Lower leg skin (tissue), 4 donors: ENCODE results near the gene PMM2. TPM values are rescaled to one million over a fixed set of nuclear protein-coding genes. Genes with fewer than 3 reads are reported as not detected.
"Not testable (repeated sequence)": the region's sequence is repeated elsewhere in the genome, so short reads cannot be mapped to it uniquely, and the experiment has no call there.

Source experiments
- DNase-seq, 2 donors: peaks; one replicate each; pipeline ENCODE4 v3.0.0-alpha.2; 2019; ENCODE audit warnings: low spot score in 2 of 2
- H3K4me3 ChIP-seq: fragments of 200-600 bp; sonication (generic); 2 replicates; pipeline ENCODE4 v1.5.1; 2017; ENCODE audit warnings: mild to moderate bottlenecking, low read depth; ENCODE audit not compliant: poor library complexity, severe bottlenecking
- CTCF ChIP-seq, 3 donors: fragments of 450-650 bp; IDR thresholded peaks; one replicate each; pipeline ENCODE4 v1.5.1; 2016; ENCODE audit warnings: antibody characterized with exemption in 3 of 3, mild to moderate bottlenecking in 3 of 3, moderate library complexity in 2 of 3
- POLR2A ChIP-seq, 2 donors: fragments of 450-650 bp; IDR thresholded peaks; one replicate each; pipeline ENCODE4 v1.6.1; 2016 to 2017; ENCODE audit warnings: antibody characterized with exemption in 2 of 2, mild to moderate bottlenecking in 1 of 2, moderate library complexity in 1 of 2
- WGBS, 2 donors: methylation state at CpG; one replicate each; pipeline ENCODE4 v1.1.5; 2018; 5-methylcytosine and 5-hydroxymethylcytosine counted together
- intact Hi-C: fragments of 100-400 bp; cut with DNase I; formaldehyde crosslinking; loops from one replicate; pipeline ENCODE4 v1.15.0; 2023; ENCODE audit warnings: low total_unique reads
- total RNA-seq, 4 donors: library from RNA; depleted of rRNA; stranded (reverse); fragments of >200 nt; gene quantifications; one replicate each; pipeline ENCODE4 v1.1.0, GENCODE V29; 2016

PMM2 gene
- total RNA-seq: 10 to 100 TPM; 20.5 to 41.8 (median 26.8) TPM

DNA sequence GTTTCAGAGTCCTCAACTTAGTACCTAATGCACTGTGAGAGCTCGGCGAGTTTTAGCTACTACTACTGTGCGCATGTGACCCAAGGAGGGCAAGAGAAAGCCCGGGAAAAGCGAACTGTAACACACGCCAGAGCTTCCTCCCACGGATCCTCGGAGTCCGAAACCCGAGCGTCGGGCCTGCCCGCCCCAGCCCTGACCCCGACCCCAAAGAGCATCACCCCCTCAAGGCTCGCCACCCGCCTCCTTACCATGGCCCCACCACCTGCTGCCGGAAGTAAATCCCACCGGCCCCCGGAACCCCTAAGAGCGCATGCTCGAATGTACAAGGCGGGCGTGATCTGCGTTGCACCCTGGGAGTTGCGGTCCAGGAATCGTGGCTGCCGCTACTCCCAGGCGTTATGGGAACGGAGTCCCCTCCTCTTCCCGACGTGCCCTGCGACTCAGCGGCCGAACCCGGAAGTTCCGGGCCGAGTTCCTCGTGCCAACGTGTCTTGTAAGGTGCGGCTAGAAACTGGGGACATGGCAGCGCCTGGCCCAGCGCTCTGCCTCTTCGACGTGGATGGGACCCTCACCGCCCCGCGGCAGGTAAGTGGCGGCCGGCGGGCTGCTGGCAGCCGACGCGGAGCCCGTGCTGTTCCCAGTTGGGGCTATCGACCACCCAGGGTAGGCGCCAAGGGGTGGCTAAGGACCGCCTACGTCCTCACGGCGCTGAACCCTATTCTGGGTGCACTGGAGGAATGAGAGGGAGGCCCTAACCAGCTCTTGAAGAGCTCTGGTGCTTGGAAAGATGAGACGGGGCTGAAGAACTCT lies at the start of gene PMM2, which contains the start of gene TMEM186:
PMM2 (plus strand) TSS at position 476 of the 810 bp plus-strand sequence; CDS start at position 520, 44 bp downstream.
TMEM186 (minus strand) TSS at position 276 of the 810 bp plus-strand sequence; CDS start at position 251, 25 bp downstream.
- WGBS, 2 donors: 0 to 1% methylated on average over 36 to 50 of the region's 61 CpGs
- peak; percentile 96 to 99 for DNase-seq
- TF ChIP-seq CTCF (IDR thresholded peaks at IDR 0.05) (no peak), POLR2A (IDR thresholded peaks at IDR 0.05) (no peak)
- peak within 1 kb of the TSS; percentile 96 for H3K4me3 ChIP-seq
- intact Hi-C loops: no loop called here

- intact Hi-C loops, H3K4me3 ChIP-seq, DNase-seq: not testable (repeated sequence)
- whole genome bisulfite sequencing, 2 donors: 88% methylated on average over 9 of the region's 9 CpGs
Measured at GRCh38 chr16:8748944-8749343, 48.7 kb upstream of the PMM2 start.

- intact Hi-C loops: no loop called here
- DNase-seq: no peak
- no peak overlapping the region for H3K4me3 ChIP-seq
- TF ChIP-seq POLR2A (IDR thresholded peaks at IDR 0.05) (no peak), CTCF (IDR thresholded peaks at IDR 0.05) (no peak)
- 57% methylated on average over 14 of the region's 14 CpGs for WGBS, 2 donors
Measured at GRCh38 chr16:8751481-8752311, 45.9 kb upstream of the PMM2 start.

DNA sequence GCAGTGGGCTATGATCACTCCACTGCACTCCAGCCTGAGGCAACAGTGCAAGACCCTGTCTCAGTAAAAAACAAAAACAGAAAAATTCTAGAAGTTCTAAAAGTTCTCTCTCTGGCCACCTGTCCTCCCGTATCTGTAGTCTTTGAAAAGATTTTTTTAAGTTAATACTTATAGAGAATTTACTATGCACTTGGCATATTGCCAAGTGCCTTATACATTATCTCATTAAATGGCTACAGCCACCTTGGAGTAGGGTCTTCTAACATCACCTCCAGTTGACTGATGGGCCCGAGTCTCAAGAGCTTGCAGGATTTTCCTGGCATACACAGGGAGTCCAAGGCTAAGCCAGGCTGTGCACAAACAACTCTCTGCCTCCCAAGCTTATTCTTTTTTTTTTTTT lies 44.9 kb upstream of the PMM2 start:
- no peak overlapping the region for H3K4me3 ChIP-seq
- no peak for TF ChIP-seq CTCF (IDR thresholded peaks at IDR 0.05)
- TF ChIP-seq POLR2A (IDR thresholded peaks at IDR 0.05): no peak
- DNase-seq: no peak
- WGBS, 2 donors: 30 to 44% methylated on average over 2 of the region's 2 CpGs
- intact Hi-C loops: no loop called here

DNA sequence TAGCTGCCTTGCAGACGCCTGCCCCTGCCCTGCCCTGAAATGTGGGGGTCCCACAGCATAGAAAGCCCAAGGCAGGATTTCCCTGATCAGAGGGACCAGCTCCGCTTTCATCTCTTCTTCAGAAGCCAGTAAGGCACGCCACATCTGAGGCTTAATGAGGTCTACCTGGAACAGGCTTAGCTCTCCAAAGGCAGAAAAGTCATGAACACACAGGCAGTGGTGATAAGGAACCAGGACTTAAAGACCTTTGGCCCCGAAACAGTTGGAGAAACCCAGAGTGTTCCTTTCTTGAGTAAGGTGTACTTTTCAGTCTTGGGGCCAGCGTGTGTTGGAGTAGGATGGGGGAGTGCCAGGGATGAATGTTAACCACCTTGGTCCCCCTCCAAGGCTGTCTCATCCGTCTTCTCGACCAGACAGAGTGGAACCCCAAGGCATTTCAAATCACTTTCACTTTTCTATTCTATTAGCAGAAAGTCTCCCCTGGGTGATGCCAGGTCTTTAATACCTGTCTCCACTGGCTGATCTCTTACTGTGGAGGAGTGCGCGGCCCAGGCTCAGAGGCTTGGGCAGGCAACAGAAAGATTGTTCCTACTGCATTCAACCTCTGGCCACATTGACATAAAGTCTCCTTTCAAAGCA lies 44.1 kb upstream of the PMM2 start:
- DNase-seq: no peak
- H3K4me3 ChIP-seq: no peak overlapping the region
- no peak for TF ChIP-seq POLR2A (IDR thresholded peaks at IDR 0.05)
- TF ChIP-seq CTCF (IDR thresholded peaks at IDR 0.05): no peak
- intact Hi-C loops: no loop called here
- 56 to 59% methylated on average over 9 of the region's 9 CpGs for WGBS, 2 donors

GRCh38 chr16:8756755-8757154 lies 40.9 kb upstream of the PMM2 start:
- TF ChIP-seq POLR2A (IDR thresholded peaks at IDR 0.05): no peak
- no peak for TF ChIP-seq CTCF (IDR thresholded peaks at IDR 0.05)
- intact Hi-C loops: no loop called here
- WGBS, 2 donors: 60 to 73% methylated on average over 5 of the region's 5 CpGs
- no peak for DNase-seq
- H3K4me3 ChIP-seq: no peak overlapping the region
